Measurements from ENCODE around the gene STAT2.
"Not testable (repeated sequence)": the region's sequence is repeated elsewhere in the genome, so short reads cannot be mapped to it uniquely, and the experiment has no call there.

STAT2 gene

GRCh38 chr12:56346675-56347074, 13.2 kb downstream of the STAT2 start:
- H3K27ac Mint-ChIP-seq = no peak overlapping the region
- DNase-seq = no peak
- H3K9me3 Mint-ChIP-seq = no peaks in the 10 kb centered on the region
- no peak overlapping the region for H3K4me3 Mint-ChIP-seq
- H3K36me3 Mint-ChIP-seq = peaks cover 67% of the 10 kb centered on the region
- CTCF ChIA-PET = interaction anchor here (0.6 to 1.9 kb wide), 9 partner anchors 8 to 277 kb away, joined by 3 to 6 read pairs (median 4); partner anchors contain the start of genes APOF, COQ10A, IL23A and ZC3H10
- no peaks in the 10 kb centered on the region for H3K4me1 Mint-ChIP-seq
- H3K27me3 Mint-ChIP-seq = no peaks in the 10 kb centered on the region

- H3K27ac Mint-ChIP-seq = not testable (repeated sequence)
Measured at GRCh38 chr12:56342290-56342689, 17.6 kb downstream of the STAT2 start.

DNA sequence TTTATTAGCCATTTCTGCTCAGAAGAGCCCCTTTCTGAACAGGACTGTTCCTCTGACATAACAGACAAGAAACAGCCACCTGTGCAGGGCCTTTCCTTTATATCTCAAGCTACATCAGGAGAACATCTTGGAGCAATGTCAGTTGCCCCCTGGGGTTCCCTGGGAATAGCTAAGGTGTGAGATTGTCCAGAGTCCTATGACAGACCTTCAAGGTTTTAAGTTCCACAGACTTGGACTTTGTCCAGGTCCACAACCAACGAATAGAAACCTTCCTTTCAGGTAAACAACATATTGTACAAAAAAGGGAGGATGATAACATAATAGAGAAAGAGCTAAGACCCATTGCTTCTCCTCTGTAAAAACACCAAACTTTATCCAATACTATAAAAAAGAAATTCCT, 18.3 kb downstream of the STAT2 start:
- Mint-ChIP-seq H3K4me1 (peaks cover 42% of the 10 kb centered on the region), H3K36me3 (peaks cover 45% of the 10 kb centered on the region), H3K27ac (peak overlapping the region; percentile 24), H3K4me3 (no peak overlapping the region), H3K27me3 (no peaks in the 10 kb centered on the region), H3K9me3 (no peaks in the 10 kb centered on the region)
- CTCF ChIA-PET = interaction anchor here (1.5 kb wide), 1 partner anchor 122 kb away, joined by 6 read pairs; no protein-coding TSS in a partner anchor
- DNase-seq = no peak

More at GRCh38 chr12:56342290-56342689, 17.6 kb downstream of the STAT2 start:
- not testable (repeated sequence) for H3K27me3 Mint-ChIP-seq, DNase-seq, H3K9me3 Mint-ChIP-seq, H3K4me3 Mint-ChIP-seq
- CTCF ChIA-PET = interaction anchor here (0.7 to 1.0 kb wide), 2 partner anchors 22 to 222 kb away, joined by 3 to 4 read pairs; no protein-coding TSS in a partner anchor
- peaks cover 51% of the 10 kb centered on the region for H3K36me3 Mint-ChIP-seq
- peaks cover 35% of the 10 kb centered on the region for H3K4me1 Mint-ChIP-seq

- peak overlapping the region; percentile 99 for H3K27ac Mint-ChIP-seq
- peaks cover 52% of the 10 kb centered on the region for H3K4me1 Mint-ChIP-seq
- H3K27me3 Mint-ChIP-seq = no peaks in the 10 kb centered on the region
- no peak for DNase-seq
- H3K4me3 Mint-ChIP-seq = peak overlapping the region; percentile 89
- CTCF ChIA-PET = interaction anchor here (1.2 to 2.4 kb wide), 2 partner anchors 20 to 125 kb away, joined by 3 to 8 read pairs; no protein-coding TSS in a partner anchor
- H3K9me3 Mint-ChIP-seq = no peaks in the 10 kb centered on the region
- peaks cover 30% of the 10 kb centered on the region for H3K36me3 Mint-ChIP-seq
Measured at GRCh38 chr12:56339158-56339422, 20.8 kb downstream of the STAT2 start.

- peaks cover 25% of the 10 kb centered on the region for H3K36me3 Mint-ChIP-seq
Measured at GRCh38 chr12:56338308-56339157, 21.4 kb downstream of the STAT2 start, which contains the start of gene IL23A. Gene IL23A, plus strand, starts transcription at chr12:56338884. Its CDS starts 161 bp downstream, at chr12:56339045.

GRCh38 chr12:56337753-56338251, 22.1 kb downstream of the STAT2 start:
- peak overlapping the region; percentile 55 for H3K4me3 Mint-ChIP-seq
- H3K27me3 Mint-ChIP-seq = no peaks in the 10 kb centered on the region
- no peak for DNase-seq
- H3K4me1 Mint-ChIP-seq = peaks cover 59% of the 10 kb centered on the region
- CTCF ChIA-PET = interaction anchor here (1.3 to 2.4 kb wide), 2 partner anchors 20 to 126 kb away, joined by 3 to 8 read pairs; no protein-coding TSS in a partner anchor
- peaks cover 21% of the 10 kb centered on the region for H3K36me3 Mint-ChIP-seq
- H3K27ac Mint-ChIP-seq = peak overlapping the region; percentile 99
- H3K9me3 Mint-ChIP-seq = no peaks in the 10 kb centered on the region

More at GRCh38 chr12:56338308-56339157, 21.4 kb downstream of the STAT2 start, which contains the start of gene IL23A:
- no peaks in the 10 kb centered on the region for H3K27me3 Mint-ChIP-seq
- no peaks in the 10 kb centered on the region for H3K9me3 Mint-ChIP-seq
- CTCF ChIA-PET = interaction anchor here (0.7 to 2.4 kb wide), 4 partner anchors 8 to 125 kb away, joined by 3 to 8 read pairs (median 4); no protein-coding TSS in a partner anchor
- DNase-seq = peak; percentile 87
- peak within 1 kb of the TSS; percentile 99 for H3K27ac Mint-ChIP-seq
- peak within 1 kb of the TSS; percentile 89 for H3K4me3 Mint-ChIP-seq
- peaks cover 52% of the 10 kb centered on the region for H3K4me1 Mint-ChIP-seq

DNA sequence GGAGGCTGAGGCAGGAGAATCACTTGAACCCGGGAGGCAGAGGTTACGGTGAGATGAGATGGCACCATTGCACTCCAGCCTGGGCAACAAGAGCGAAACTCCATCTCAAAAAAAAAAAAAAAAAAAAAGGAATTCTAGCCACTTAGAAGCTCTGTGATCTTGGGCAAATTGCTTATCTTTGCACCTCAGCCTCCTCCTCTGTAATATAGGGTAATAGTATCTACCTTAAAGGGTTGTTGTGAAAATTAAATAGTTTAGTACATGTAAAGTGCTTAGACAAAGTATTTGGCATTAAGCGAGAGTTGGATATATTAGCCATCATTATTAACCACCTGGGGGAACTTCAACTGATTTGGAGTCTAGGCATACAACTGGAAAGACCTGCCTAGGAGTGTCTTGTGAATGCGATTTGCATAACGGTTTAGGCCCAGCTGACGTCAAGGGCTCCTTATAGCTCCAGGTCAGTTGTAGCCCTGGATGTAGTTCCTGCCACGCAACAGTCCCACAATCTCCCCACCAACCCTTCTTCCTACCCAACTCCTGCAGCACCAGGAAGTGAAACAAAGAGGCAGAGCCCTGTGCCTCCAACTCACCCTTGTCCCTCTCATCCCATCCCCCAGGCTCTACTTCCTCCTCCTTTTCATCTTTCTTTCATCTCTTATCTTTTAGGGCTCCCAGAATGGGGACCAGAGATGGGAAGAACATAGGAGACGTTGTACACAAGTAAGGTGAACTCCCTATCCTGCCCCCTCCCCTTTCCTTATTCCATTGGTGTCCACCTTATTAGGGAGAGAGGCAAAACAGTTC, 23.3 kb downstream of the STAT2 start:
- H3K4me3 Mint-ChIP-seq = no peak overlapping the region
- peak overlapping the region; percentile 54 for H3K27ac Mint-ChIP-seq
- peaks cover 67% of the 10 kb centered on the region for H3K4me1 Mint-ChIP-seq
- H3K9me3 Mint-ChIP-seq = no peaks in the 10 kb centered on the region
- CTCF ChIA-PET = interaction anchor here (1.3 kb wide), 1 partner anchor 19 kb away, joined by 3 read pairs; no protein-coding TSS in a partner anchor
- no peaks in the 10 kb centered on the region for H3K27me3 Mint-ChIP-seq
- H3K36me3 Mint-ChIP-seq = peaks cover 22% of the 10 kb centered on the region
- no peak for DNase-seq

- CTCF ChIA-PET = interaction anchor here (0.7 kb wide), 1 partner anchor 117 kb away, joined by 3 read pairs; no protein-coding TSS in a partner anchor
- peak overlapping the region; percentile 33 for H3K4me3 Mint-ChIP-seq
- H3K36me3 Mint-ChIP-seq = peaks cover 16% of the 10 kb centered on the region
- H3K9me3 Mint-ChIP-seq, DNase-seq, H3K27ac Mint-ChIP-seq, H3K27me3 Mint-ChIP-seq: not testable (repeated sequence)
- peaks cover 68% of the 10 kb centered on the region for H3K4me1 Mint-ChIP-seq
Measured at GRCh38 chr12:56335527-56335926, 24.4 kb downstream of the STAT2 start.

- DNase-seq = no peak
- H3K9me3 Mint-ChIP-seq = no peaks in the 10 kb centered on the region
- H3K36me3 Mint-ChIP-seq = peaks cover 11% of the 10 kb centered on the region
- peak overlapping the region; percentile 99 for H3K27ac Mint-ChIP-seq
- no peaks in the 10 kb centered on the region for H3K27me3 Mint-ChIP-seq
- CTCF ChIA-PET = no interaction called here
- H3K4me3 Mint-ChIP-seq = peak overlapping the region; percentile 94
- peaks cover 57% of the 10 kb centered on the region for H3K4me1 Mint-ChIP-seq
Measured at GRCh38 chr12:56334490-56334793, 25.5 kb downstream of the STAT2 start.

DNA sequence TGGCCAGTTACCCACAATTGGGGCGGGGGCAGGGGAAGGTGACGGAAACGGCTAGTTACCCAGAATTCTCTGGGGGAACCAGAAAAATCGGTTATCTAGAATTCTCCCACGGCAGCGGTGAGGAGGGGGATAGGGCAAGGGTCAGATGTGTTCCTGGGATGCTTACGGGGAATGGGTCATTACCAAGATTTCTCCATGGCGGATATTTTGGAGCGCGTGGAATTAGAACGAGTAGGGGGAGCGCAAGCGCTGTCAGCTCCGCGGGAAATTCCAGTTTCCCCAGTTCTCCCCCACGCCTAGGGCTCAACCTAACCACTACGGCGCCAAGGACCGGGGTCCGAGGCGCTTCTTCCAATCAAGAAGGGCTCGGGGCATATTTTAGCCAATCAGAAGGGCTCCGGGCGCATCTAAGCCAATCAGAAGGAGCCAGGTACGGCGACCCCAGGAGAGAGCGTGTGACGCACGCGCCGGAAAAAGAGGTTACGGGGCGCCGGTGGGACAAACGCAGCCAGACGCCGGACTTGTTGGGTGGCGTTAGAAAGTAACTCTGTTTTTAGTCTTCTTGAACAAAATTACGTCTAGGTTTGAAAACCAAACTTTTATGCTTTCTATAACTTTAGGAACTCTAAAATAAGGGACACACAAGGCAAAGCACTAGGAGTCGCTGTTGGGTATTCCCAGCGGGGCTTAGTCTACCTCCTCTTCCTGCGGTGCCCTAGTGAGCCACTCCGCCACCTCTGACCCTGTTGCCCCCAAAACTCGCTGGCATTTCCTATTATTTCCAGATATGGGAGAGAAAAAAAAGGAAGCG, 26.0 kb downstream of the STAT2 start, which contains the start of gene PAN2:
Gene PAN2, minus strand, starts transcription at position 322 of the 811 bp plus-strand sequence. CDS start 906 bp downstream, outside the sequence.
- H3K4me3 Mint-ChIP-seq = peak within 1 kb of the TSS; percentile 94
- H3K36me3 Mint-ChIP-seq = peaks cover 7% of the 10 kb centered on the region
- H3K9me3 Mint-ChIP-seq = no peaks in the 10 kb centered on the region
- peak; percentile 96 for DNase-seq
- peaks cover 51% of the 10 kb centered on the region for H3K4me1 Mint-ChIP-seq
- CTCF ChIA-PET = interaction anchor here (1.2 to 1.7 kb wide), 2 partner anchors 26 to 35 kb away, joined by 4 read pairs; partner anchors contain the start of gene STAT2
- no peaks in the 10 kb centered on the region for H3K27me3 Mint-ChIP-seq
- peak within 1 kb of the TSS; percentile 99 for H3K27ac Mint-ChIP-seq

- H3K27ac Mint-ChIP-seq = peak overlapping the region; percentile 99
Measured at GRCh38 chr12:56333197-56333678, 26.7 kb downstream of the STAT2 start.

DNA sequence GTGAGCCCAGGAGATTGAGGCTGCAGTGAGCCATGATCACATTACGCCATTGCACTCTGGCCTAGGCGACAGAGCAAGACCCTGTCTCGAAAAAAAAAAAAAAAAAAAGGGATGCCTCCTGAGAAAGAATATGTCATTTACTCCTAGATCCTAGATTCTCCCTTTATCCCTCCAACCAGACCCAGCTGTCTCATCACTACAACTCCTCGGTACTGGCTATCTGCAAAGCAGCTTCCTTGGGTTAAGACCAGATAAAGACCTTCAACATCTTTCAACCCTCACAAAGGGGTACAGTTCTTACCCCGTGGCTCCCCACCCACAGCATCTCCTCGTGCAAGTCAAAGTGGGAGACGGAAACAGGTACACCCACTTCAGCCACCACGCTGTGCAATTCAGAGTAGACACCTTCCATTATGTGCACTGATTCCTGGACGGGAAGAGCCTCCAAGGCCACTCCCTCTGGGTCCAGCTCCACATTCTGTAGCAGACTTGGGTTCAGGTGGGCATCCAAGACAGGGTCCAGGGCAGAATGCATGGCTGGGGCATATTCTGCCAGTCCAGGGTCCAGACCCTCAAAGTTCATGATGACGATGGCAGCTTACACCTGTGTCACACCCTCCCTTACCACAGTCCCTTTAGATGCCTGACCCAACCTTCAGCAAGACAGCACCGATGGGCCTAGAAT, 27.3 kb downstream of the STAT2 start:
- no peaks in the 10 kb centered on the region for H3K27me3 Mint-ChIP-seq
- peak overlapping the region; percentile 94 for H3K4me3 Mint-ChIP-seq
- CTCF ChIA-PET = interaction anchor here (0.6 to 1.7 kb wide), 4 partner anchors 14 to 34 kb away, joined by 3 to 4 read pairs (median 4); partner anchors contain the start of gene STAT2
- peaks cover 9% of the 10 kb centered on the region for H3K36me3 Mint-ChIP-seq
- peak; percentile 23 for DNase-seq
- H3K9me3 Mint-ChIP-seq = no peaks in the 10 kb centered on the region
- H3K4me1 Mint-ChIP-seq = peaks cover 39% of the 10 kb centered on the region
- H3K27ac Mint-ChIP-seq = peak overlapping the region; percentile 99

More at GRCh38 chr12:56333197-56333678, 26.7 kb downstream of the STAT2 start:
- peak overlapping the region; percentile 94 for H3K4me3 Mint-ChIP-seq
- no peaks in the 10 kb centered on the region for H3K27me3 Mint-ChIP-seq
- DNase-seq = no peak
- CTCF ChIA-PET = interaction anchor here (1.2 to 1.7 kb wide), 2 partner anchors 27 to 35 kb away, joined by 4 read pairs; partner anchors contain the start of gene STAT2
- H3K4me1 Mint-ChIP-seq = peaks cover 45% of the 10 kb centered on the region
- no peaks in the 10 kb centered on the region for H3K9me3 Mint-ChIP-seq
- H3K36me3 Mint-ChIP-seq = peaks cover 5% of the 10 kb centered on the region
